Uterus (tissue), 2 donors: ENCODE results near the gene RBM42.

ENCODE experiments used
- CTCF ChIP-seq, 4 experiments: fragments of 200-600 bp in 2 of 4; fragments of 450-650 bp in 2 of 4; sonication (generic) in 2 of 4; IDR thresholded peaks; one replicate each; pipeline ENCODE4 v1.5.1; 2016 to 2019; ENCODE audit warnings: antibody characterized with exemption in 4 of 4, mild to moderate bottlenecking in 2 of 4, moderate library complexity in 1 of 4
- POLR2A ChIP-seq, 2 donors: fragments of 450-650 bp; IDR thresholded peaks; one replicate each; pipeline ENCODE4 v1.6.1; 2016; ENCODE audit warnings: antibody characterized with exemption in 2 of 2, mild to moderate bottlenecking in 1 of 2, moderate library complexity in 1 of 2

DNA sequence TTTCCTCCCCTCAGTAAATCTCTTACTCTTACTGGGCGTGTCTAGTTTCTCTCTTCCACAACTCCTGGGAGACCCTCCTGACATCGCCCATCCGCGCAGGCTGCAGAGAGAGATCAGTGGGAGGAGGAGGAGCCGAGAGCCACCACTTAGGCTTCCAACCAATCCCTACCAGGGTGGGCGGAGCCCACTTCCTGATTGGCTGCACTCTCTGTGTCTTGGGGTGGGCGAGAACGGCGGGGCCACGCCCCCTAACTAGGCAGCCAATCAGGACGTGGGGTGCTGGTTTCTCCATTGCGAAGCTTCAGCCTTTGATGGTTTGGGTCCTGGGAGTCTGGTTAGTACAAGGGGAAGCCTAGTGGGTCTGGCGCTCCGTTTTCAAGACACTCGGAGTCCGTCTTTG is 43.0 kb upstream of the RBM42 start, which contains the start of gene PMIS2:
- TF ChIP-seq CTCF (IDR thresholded peaks at IDR 0.05): no peak
- no peak for TF ChIP-seq POLR2A (IDR thresholded peaks at IDR 0.05)
